ENCODE results near the gene COX4I1.

GRCh38 chr16:85777583-85778310 is 21.7 kb upstream of the COX4I1 start:
- TF ChIP-seq, protein P1, sequence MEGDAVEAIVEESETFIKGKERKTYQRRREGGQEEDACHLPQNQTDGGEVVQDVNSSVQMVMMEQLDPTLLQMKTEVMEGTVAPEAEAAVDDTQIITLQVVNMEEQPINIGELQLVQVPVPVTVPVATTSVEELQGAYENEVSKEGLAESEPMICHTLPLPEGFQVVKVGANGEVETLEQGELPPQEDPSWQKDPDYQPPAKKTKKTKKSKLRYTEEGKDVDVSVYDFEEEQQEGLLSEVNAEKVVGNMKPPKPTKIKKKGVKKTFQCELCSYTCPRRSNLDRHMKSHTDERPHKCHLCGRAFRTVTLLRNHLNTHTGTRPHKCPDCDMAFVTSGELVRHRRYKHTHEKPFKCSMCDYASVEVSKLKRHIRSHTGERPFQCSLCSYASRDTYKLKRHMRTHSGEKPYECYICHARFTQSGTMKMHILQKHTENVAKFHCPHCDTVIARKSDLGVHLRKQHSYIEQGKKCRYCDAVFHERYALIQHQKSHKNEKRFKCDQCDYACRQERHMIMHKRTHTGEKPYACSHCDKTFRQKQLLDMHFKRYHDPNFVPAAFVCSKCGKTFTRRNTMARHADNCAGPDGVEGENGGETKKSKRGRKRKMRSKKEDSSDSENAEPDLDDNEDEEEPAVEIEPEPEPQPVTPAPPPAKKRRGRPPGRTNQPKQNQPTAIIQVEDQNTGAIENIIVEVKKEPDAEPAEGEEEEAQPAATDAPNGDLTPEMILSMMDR (IDR thresholded peaks at IDR 0.05): no peak
- TF ChIP-seq POLR2A (IDR thresholded peaks at IDR 0.05): no peak

All from thyroid gland (tissue), 4 donors.